ENCODE measurements around the gene AFF4.

Gene AFF4

GRCh38 chr5:132841305-132841704 lies 122.1 kb downstream of the AFF4 start:
- H3K27me3 Mint-ChIP-seq: no peaks in the 10 kb centered on the region
- peaks cover 0 to 2% of the 10 kb centered on the region in 2 donors for H3K4me1 Mint-ChIP-seq
- no peaks in the 10 kb centered on the region for H3K36me3 Mint-ChIP-seq
- no peak overlapping the region for H3K4me3 Mint-ChIP-seq
- ATAC-seq (replicated peaks) (no peak), DNase-seq (no peak)
- H3K27ac Mint-ChIP-seq: no peak overlapping the region
- no peaks in the 10 kb centered on the region for H3K9me3 Mint-ChIP-seq

- ATAC-seq (replicated peaks) (no peak), DNase-seq (no peak)
- Mint-ChIP-seq H3K27ac (no peak overlapping the region), H3K27me3 (no peaks in the 10 kb centered on the region), H3K4me1 (peaks cover 0 to 2% of the 10 kb centered on the region in 2 donors), H3K4me3 (no peak overlapping the region), H3K9me3 (no peaks in the 10 kb centered on the region), H3K36me3 (no peaks in the 10 kb centered on the region)
These were observed 122.5 kb downstream of the AFF4 start for GRCh38 chr5:132840896-132841295.

- H3K4me1 Mint-ChIP-seq: peaks cover 0 to 2% of the 10 kb centered on the region in 2 donors
- H3K27me3 Mint-ChIP-seq: no peaks in the 10 kb centered on the region
- DNase-seq: no peak
These were observed 123.1 kb downstream of the AFF4 start for GRCh38 chr5:132840313-132840712.

GRCh38 chr5:132839426-132840301 lies 123.8 kb downstream of the AFF4 start:
- no peaks in the 10 kb centered on the region for H3K9me3 Mint-ChIP-seq
- peaks cover 0 to 2% of the 10 kb centered on the region in 2 donors for H3K4me1 Mint-ChIP-seq
- H3K36me3 Mint-ChIP-seq: no peaks in the 10 kb centered on the region
- ATAC-seq (replicated peaks) (no peak), DNase-seq (no peak)
- H3K27me3 Mint-ChIP-seq: no peaks in the 10 kb centered on the region
- H3K27ac Mint-ChIP-seq: no peak overlapping the region
- no peak overlapping the region for H3K4me3 Mint-ChIP-seq

More at GRCh38 chr5:132840313-132840712, 123.1 kb downstream of the AFF4 start:
- no peaks in the 10 kb centered on the region for H3K36me3 Mint-ChIP-seq
- no peaks in the 10 kb centered on the region for H3K9me3 Mint-ChIP-seq
- H3K4me3 Mint-ChIP-seq: no peak overlapping the region
- H3K27ac Mint-ChIP-seq: no peak overlapping the region
- ATAC-seq (replicated peaks): no peak

- H3K36me3 Mint-ChIP-seq: no peaks in the 10 kb centered on the region
- ATAC-seq (replicated peaks): no peak
- H3K9me3 Mint-ChIP-seq: no peaks in the 10 kb centered on the region
- no peaks in the 10 kb centered on the region for H3K27me3 Mint-ChIP-seq
- peak overlapping the region; percentile 51 for H3K27ac Mint-ChIP-seq
- H3K4me3 Mint-ChIP-seq: no peak overlapping the region
- no peak for DNase-seq
- H3K4me1 Mint-ChIP-seq: peaks cover 0 to 2% of the 10 kb centered on the region in 2 donors
These were observed 124.7 kb downstream of the AFF4 start for GRCh38 chr5:132838516-132839282.

GRCh38 chr5:132837868-132838267 lies 125.6 kb downstream of the AFF4 start:
- Mint-ChIP-seq H3K36me3 (no peaks in the 10 kb centered on the region), H3K27ac (no peak overlapping the region), H3K4me3 (no peak overlapping the region), H3K9me3 (no peaks in the 10 kb centered on the region), H3K27me3 (no peaks in the 10 kb centered on the region), H3K4me1 (peaks cover 0 to 2% of the 10 kb centered on the region in 2 donors)
- DNase-seq (no peak), ATAC-seq (replicated peaks) (no peak)

- Mint-ChIP-seq H3K4me1 (peaks cover 0 to 2% of the 10 kb centered on the region in 2 donors), H3K27me3 (no peaks in the 10 kb centered on the region), H3K9me3 (no peaks in the 10 kb centered on the region), H3K27ac (no peak overlapping the region), H3K36me3 (no peaks in the 10 kb centered on the region), H3K4me3 (no peak overlapping the region)
- no peak for ATAC-seq (replicated peaks)
- no peak for DNase-seq
These were observed 126.6 kb downstream of the AFF4 start for GRCh38 chr5:132836852-132837251.

- H3K4me3 Mint-ChIP-seq: no peak overlapping the region
- no peaks in the 10 kb centered on the region for H3K9me3 Mint-ChIP-seq
- DNase-seq: no peak
- H3K4me1 Mint-ChIP-seq: peaks cover 7 to 20% of the 10 kb centered on the region in 2 donors
- no peak for ATAC-seq (replicated peaks)
- peaks cover 17% of the 10 kb centered on the region in 2 donors for H3K27me3 Mint-ChIP-seq
- H3K27ac Mint-ChIP-seq: no peak overlapping the region
- H3K36me3 Mint-ChIP-seq: peaks cover 0 to 6% of the 10 kb centered on the region in 2 donors
These were observed 129.4 kb downstream of the AFF4 start for GRCh38 chr5:132834057-132834456.

GRCh38 chr5:132832612-132833011 lies 130.8 kb downstream of the AFF4 start:
- no peak for DNase-seq
- no peak for ATAC-seq (replicated peaks)
- no peaks in the 10 kb centered on the region for H3K9me3 Mint-ChIP-seq
- H3K4me1 Mint-ChIP-seq: peaks cover 6 to 22% of the 10 kb centered on the region in 2 donors
- H3K27ac Mint-ChIP-seq: no peak overlapping the region
- H3K36me3 Mint-ChIP-seq: peaks cover 0 to 6% of the 10 kb centered on the region in 2 donors
- H3K27me3 Mint-ChIP-seq: peaks cover 22 to 29% of the 10 kb centered on the region in 2 donors
- H3K4me3 Mint-ChIP-seq: no peak overlapping the region

- H3K27me3 Mint-ChIP-seq: peaks cover 36 to 43% of the 10 kb centered on the region in 2 donors
- H3K36me3 Mint-ChIP-seq: peaks cover 0 to 6% of the 10 kb centered on the region in 2 donors
- H3K9me3 Mint-ChIP-seq: no peaks in the 10 kb centered on the region
- peaks cover 6 to 22% of the 10 kb centered on the region in 2 donors for H3K4me1 Mint-ChIP-seq
- DNase-seq (no peak), ATAC-seq (replicated peaks) (no peak)
- H3K27ac Mint-ChIP-seq: peak overlapping the region; percentile 83
- peak overlapping the region; percentile 84 to 87 for H3K4me3 Mint-ChIP-seq
These were observed 132.2 kb downstream of the AFF4 start for GRCh38 chr5:132831095-132831860.

- H3K27me3 Mint-ChIP-seq: peaks cover 37 to 49% of the 10 kb centered on the region in 2 donors
- peaks cover 0 to 6% of the 10 kb centered on the region in 2 donors for H3K36me3 Mint-ChIP-seq
- peaks cover 8 to 27% of the 10 kb centered on the region in 2 donors for H3K4me1 Mint-ChIP-seq
- peak within 1 kb of the TSS; percentile 93 for H3K27ac Mint-ChIP-seq
- H3K4me3 Mint-ChIP-seq: peak within 1 kb of the TSS; percentile 87 to 93
- DNase-seq (peak; percentile 32), ATAC-seq (replicated peaks) (peak; percentile 65 to 69)
- H3K9me3 Mint-ChIP-seq: no peaks in the 10 kb centered on the region
These were observed 132.9 kb downstream of the AFF4 start, which contains the start of gene SHROOM1 for GRCh38 chr5:132830436-132831094. TSS of gene SHROOM1 (minus strand) at chr5:132830647. CDS start at chr5:132826140, 4,507 bp downstream.

- DNase-seq: peak; percentile 63
- ATAC-seq (replicated peaks): peak; percentile 87 to 88
- Mint-ChIP-seq H3K27me3 (peaks cover 40 to 54% of the 10 kb centered on the region in 2 donors), H3K27ac (peak overlapping the region; percentile 93), H3K9me3 (no peaks in the 10 kb centered on the region), H3K36me3 (peaks cover 0 to 6% of the 10 kb centered on the region in 2 donors), H3K4me1 (peaks cover 9 to 31% of the 10 kb centered on the region in 2 donors), H3K4me3 (peak overlapping the region; percentile 87 to 93)
These were observed 133.5 kb downstream of the AFF4 start for GRCh38 chr5:132829742-132830435.

All from stimulated activated naive B cell treated with anti-CD40 and anti-IgM and Interleukin-4, amounts not matched to agents 10 μg/mL and 1 μg/mL and 100 μg/mL, for 72 hours (primary cell).